Upper lobe of left lung (tissue), 6 donors: Measurements from ENCODE around the gene ZNF609. TPM values are rescaled to one million over a fixed set of nuclear protein-coding genes. Genes with fewer than 3 reads are reported as not detected.

Experiments
- ATAC-seq, 2 donors: fragments of 200-7000 bp; cut with Tn5 transposase; one replicate each; pipeline ENCODE4 v1.9.1; 2022; ENCODE audit warnings: mild to moderate bottlenecking in 2 of 2, moderate library complexity in 2 of 2; ENCODE audit not compliant: low FRiP score in 2 of 2
- DNase-seq, 2 donors: peaks; one replicate each; pipeline ENCODE4 v3.0.0-alpha.2; 2019 to 2020
- H3K27ac ChIP-seq, 4 donors: fragments of 200-600 bp; sonication (generic); one replicate each; pipeline ENCODE4 v1.5.1; 2016 to 2019
- H3K27me3 ChIP-seq, 4 donors: fragments of 200-600 bp; sonication (generic); one replicate each; pipeline ENCODE4 v1.5.1; 2017 to 2019
- H3K36me3 ChIP-seq, 4 donors: fragments of 200-600 bp; sonication (generic); one replicate each; pipeline ENCODE4 v1.5.1; 2016 to 2019
- H3K4me1 ChIP-seq, 4 donors: fragments of 200-600 bp; sonication (generic); one replicate each; pipeline ENCODE4 v1.5.1; 2018 to 2019
- H3K4me3 ChIP-seq, 4 donors: fragments of 200-600 bp; sonication (generic); one replicate each; pipeline ENCODE4 v1.5.1; 2017 to 2019; ENCODE audit warnings: mild to moderate bottlenecking in 2 of 4, moderate library complexity in 1 of 4
- H3K9me3 ChIP-seq, 4 donors: fragments of 200-600 bp; sonication (generic); one replicate each; pipeline ENCODE4 v1.5.1; 2018 to 2019
- CTCF ChIP-seq, 6 experiments: fragments of 450-650 bp in 4 of 6; fragments of 200-600 bp in 2 of 6; sonication (generic) in 2 of 6; IDR thresholded peaks; one replicate each; pipeline ENCODE4 v1.5.1; 2016 to 2019; ENCODE audit warnings: antibody characterized with exemption in 6 of 6
- EP300 ChIP-seq, 4 donors: sonication (generic); formaldehyde crosslinking; IDR thresholded peaks; one replicate each; pipeline ENCODE4 v1.5.1; 2017; ENCODE audit warnings: antibody characterized with exemption in 4 of 4, control low read depth in 2 of 4
- POLR2A ChIP-seq, 4 donors: fragments of 450-650 bp; IDR thresholded peaks; one replicate each; pipeline ENCODE4 v1.5.1; 2016 to 2017; ENCODE audit warnings: antibody characterized with exemption in 4 of 4, mild to moderate bottlenecking in 2 of 4
- POLR2AphosphoS5 ChIP-seq, 2 donors: sonication (generic); formaldehyde crosslinking; IDR thresholded peaks; one replicate each; pipeline ENCODE4 v1.5.1; 2017; ENCODE audit warnings: antibody characterized with exemption in 2 of 2
- WGBS, 2 donors: methylation state at CpG; one replicate each; pipeline ENCODE4 v1.1.5; 2017 to 2018; 5-methylcytosine and 5-hydroxymethylcytosine counted together
- total RNA-seq, 6 donors: library from RNA; depleted of rRNA in 4 of 6; stranded (reverse); fragments of >200 nt in 4 of 6; gene quantifications; one replicate each; pipeline versions ENCODE4 v1.1.0 to v1.2.1, GENCODE V29; 2016 to 2021
- donor health status: DM: no; HTN: no; CAD: no; lungs with moderate emphysema.
- donor health status: DM: no; HTN: yes; CAD: no; lungs with severe emphysema.

The ZNF609 gene
- total RNA-seq, 6 donors from 2014 or later, result 30.4 to 65.0 (median 44.5) TPM

DNA sequence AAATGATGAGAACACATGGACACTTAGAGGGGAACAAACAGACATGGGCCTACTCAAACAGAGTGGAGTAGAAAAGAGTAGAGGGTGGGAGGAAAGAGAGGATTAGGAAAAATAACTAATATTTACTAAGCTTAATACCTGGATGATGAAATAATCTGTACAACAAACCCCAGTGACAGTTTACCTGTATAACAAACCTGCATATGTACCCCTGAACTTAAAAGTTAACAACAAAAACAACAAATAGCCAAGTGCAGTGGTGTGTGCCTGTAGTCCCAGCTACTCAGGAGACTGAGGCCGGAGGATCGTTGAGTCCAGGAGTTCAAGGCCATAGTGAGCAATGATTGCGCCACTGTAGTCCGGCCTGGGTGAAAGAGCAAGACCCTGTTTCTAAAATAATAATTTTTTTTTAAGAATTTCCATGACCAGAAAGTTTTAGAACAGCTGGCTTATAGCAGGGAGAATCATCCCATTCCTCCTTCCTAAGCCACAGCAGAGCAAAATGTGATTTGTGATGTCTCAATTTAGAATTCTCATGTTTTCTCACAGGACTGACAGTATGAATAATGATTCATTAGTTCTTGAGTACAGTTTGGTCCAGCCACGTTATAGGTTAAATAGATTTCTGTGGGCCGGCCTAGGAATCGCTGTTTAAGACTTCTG lies 150.0 kb downstream of the ZNF609 start:
- 67 to 72% methylated on average over 7 of the region's 7 CpGs for WGBS, 2 donors
- TF ChIP-seq EP300 (IDR thresholded peaks at IDR 0.05), result no peak
- TF ChIP-seq POLR2AphosphoS5 (IDR thresholded peaks at IDR 0.05), result no peak
- Histone ChIP-seq H3K4me3 (no peak overlapping the region), H3K9me3 (no peaks in the 10 kb centered on the region), H3K36me3 (no peaks in the 10 kb centered on the region), H3K4me1 (peaks cover 3 to 16% (median 6%) of the 10 kb centered on the region in 4 donors), H3K27me3 (no peaks in the 10 kb centered on the region), H3K27ac (no peak overlapping the region)
- ATAC-seq, result no peak
- no peak for DNase-seq

DNA sequence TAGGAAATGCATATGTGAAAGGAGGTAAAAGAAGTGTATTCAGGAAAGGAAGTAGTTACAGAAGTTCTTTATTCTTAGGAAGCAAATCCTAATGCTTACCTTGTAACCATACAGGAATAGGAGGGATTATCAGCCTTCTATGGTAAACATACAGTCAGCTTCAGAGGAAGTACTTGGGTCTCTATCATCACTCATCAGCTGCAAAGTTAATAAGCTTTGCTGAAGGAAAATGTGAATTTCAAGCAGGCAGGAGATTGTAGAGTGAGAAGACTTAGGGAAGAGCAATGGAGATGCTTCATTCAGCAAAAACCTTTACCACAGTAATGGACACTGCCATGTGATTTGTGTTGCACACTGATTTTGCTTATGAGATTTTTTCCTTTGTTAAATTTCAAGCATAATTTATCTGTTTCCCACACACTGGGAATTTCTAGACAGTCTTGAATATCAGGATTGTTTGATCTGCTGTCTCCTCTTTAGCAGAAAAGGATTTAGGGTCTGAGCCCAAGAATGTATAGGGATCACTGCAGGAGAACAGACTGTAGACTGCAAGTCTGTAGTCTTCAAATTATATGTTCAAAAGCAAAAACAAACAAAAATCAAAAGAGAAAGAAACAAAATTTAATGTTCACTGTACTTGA lies 150.8 kb downstream of the ZNF609 start:
- DNase-seq, result no peak
- H3K27ac ChIP-seq, result no peak overlapping the region
- H3K4me1 ChIP-seq, result peaks cover 3 to 16% (median 6%) of the 10 kb centered on the region in 4 donors
- H3K4me3 ChIP-seq, result no peak overlapping the region
- ATAC-seq, result no peak
- H3K27me3 ChIP-seq, result no peaks in the 10 kb centered on the region
- no peaks in the 10 kb centered on the region for H3K36me3 ChIP-seq
- H3K9me3 ChIP-seq, result no peaks in the 10 kb centered on the region
- TF ChIP-seq EP300 (IDR thresholded peaks at IDR 0.05) (no peak), POLR2AphosphoS5 (IDR thresholded peaks at IDR 0.05) (no peak), CTCF (IDR thresholded peaks at IDR 0.05) (no peak), POLR2A (IDR thresholded peaks at IDR 0.05) (no peak)

DNA sequence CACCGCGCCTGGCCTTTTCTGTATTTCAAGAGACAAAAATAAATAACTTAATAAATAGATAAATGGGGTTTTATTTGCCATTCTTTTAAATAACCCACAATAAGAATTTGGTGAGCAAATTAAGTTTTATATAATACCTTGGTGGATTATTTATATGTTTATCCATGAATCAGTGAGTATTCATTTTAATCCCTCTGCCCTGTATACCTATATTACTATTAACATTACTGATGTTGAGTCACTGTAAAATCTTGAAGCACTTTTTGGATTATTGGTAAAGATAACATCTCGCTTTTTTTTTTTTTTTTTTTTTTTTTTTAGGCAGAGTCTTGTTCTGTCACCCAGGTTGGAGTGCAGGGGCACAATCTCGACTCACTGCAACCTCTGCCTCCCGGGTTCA lies 154.1 kb downstream of the ZNF609 start:
- WGBS, 2 donors, result 96 to 99% methylated on average over 5 of the region's 5 CpGs
- H3K27me3 ChIP-seq, result no peaks in the 10 kb centered on the region
- ATAC-seq (no peak), DNase-seq (no peak)
- TF ChIP-seq POLR2A (IDR thresholded peaks at IDR 0.05) (no peak), EP300 (IDR thresholded peaks at IDR 0.05) (no peak), CTCF (IDR thresholded peaks at IDR 0.05) (no peak), POLR2AphosphoS5 (IDR thresholded peaks at IDR 0.05) (no peak)
- no peak overlapping the region for H3K27ac ChIP-seq
- H3K4me3 ChIP-seq, result no peak overlapping the region
- H3K36me3 ChIP-seq, result no peaks in the 10 kb centered on the region
- H3K9me3 ChIP-seq, result no peaks in the 10 kb centered on the region
- H3K4me1 ChIP-seq, result peaks cover 6 to 18% (median 11%) of the 10 kb centered on the region in 4 donors

DNA sequence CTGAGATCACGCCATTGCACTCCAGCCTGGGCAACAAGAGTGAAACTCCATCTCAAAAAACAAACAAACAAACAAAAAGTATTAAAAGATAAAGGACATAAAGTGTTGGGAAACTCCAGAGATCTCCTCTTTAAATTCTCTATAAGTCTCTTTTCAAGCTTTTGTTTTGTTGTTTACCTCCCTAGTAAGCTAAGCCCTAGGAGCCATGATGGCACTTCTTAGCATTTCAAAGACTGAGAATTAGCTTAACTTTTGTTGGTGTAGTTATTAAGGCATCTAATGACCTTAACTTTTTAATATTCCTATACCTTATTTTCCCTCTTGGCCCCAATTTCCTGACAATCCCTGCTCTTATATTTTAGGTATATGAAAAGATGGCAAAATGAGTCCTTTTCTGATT lies 157.3 kb downstream of the ZNF609 start:
- Histone ChIP-seq H3K36me3 (no peaks in the 10 kb centered on the region), H3K9me3 (no peaks in the 10 kb centered on the region), H3K27me3 (no peaks in the 10 kb centered on the region), H3K4me3 (no peak overlapping the region), H3K27ac (no peak overlapping the region), H3K4me1 (peaks cover 13 to 37% (median 28%) of the 10 kb centered on the region in 4 donors)
- no peak for TF ChIP-seq POLR2AphosphoS5 (IDR thresholded peaks at IDR 0.05)
- TF ChIP-seq EP300 (IDR thresholded peaks at IDR 0.05), result no peak
- no peak for TF ChIP-seq POLR2A (IDR thresholded peaks at IDR 0.05)
- no peak for TF ChIP-seq CTCF (IDR thresholded peaks at IDR 0.05)
- DNase-seq (no peak), ATAC-seq (no peak)
- 94 to 100% methylated on average over 1 of the region's 1 CpG for WGBS, 2 donors

DNA sequence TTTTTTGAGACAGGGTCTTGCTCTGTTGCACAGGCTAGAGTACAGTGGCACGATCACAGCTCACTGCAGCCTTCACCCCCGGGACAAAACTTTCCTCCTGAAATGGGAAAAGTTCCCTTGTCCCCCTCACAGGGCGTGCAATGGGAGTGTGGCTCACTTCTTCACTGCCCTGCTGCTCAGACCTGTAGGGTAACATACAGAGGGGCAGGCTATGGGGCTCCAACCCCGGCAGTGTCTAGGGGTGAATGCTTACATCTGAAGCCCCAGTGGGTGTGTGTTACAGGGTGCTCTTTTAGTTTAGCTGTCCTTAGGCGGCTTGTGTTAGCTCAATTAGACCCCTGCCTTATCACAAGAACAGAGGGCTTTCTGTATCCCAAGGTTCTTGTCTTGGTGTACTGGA lies 157.8 kb downstream of the ZNF609 start:
- H3K9me3 ChIP-seq, result no peaks in the 10 kb centered on the region
- H3K4me3 ChIP-seq, result no peak overlapping the region
- no peaks in the 10 kb centered on the region for H3K27me3 ChIP-seq
- H3K36me3 ChIP-seq, result no peaks in the 10 kb centered on the region
- WGBS, 2 donors, result 93 to 100% methylated on average over 4 to 5 of the region's 5 CpGs
- DNase-seq, result no peak
- H3K4me1 ChIP-seq, result peaks cover 13 to 41% (median 30%) of the 10 kb centered on the region in 4 donors
- no peak for TF ChIP-seq EP300 (IDR thresholded peaks at IDR 0.05)
- no peak for TF ChIP-seq CTCF (IDR thresholded peaks at IDR 0.05)
- TF ChIP-seq POLR2A (IDR thresholded peaks at IDR 0.05), result no peak
- TF ChIP-seq POLR2AphosphoS5 (IDR thresholded peaks at IDR 0.05), result no peak
- no peak for ATAC-seq
- no peak overlapping the region for H3K27ac ChIP-seq
